T47D (cell line): Measurements from ENCODE around the gene GGPS1.
"Not testable (repeated sequence)": the region's sequence is repeated elsewhere in the genome, so short reads cannot be mapped to it uniquely, and the experiment has no call there.

Source experiments
- DNase-seq, 2 experiments: peaks; one replicate each; pipeline versions ENCODE4 v3.0.0 to v3.0.0-alpha.2; 2011 to 2012; ENCODE audit warnings: low read depth in 1 of 2, low spot score in 1 of 2
- JUND ChIP-seq: IDR thresholded peaks from 2 replicates; pipeline ENCODE4 v1.6.1; 2012; ENCODE audit warnings: low read depth
- in situ Hi-C: cut with HindIII; loops from 2 replicates; pipeline ENCODE4 v1.10.0; 2016; ENCODE audit warnings: low sequenced_read_pairs, low pct_unique_long_range_greater_than_20kb

Gene GGPS1

GRCh38 chr1:235328271-235329138 lies at the start of gene GGPS1:
GGPS1 (plus strand) TSS chr1:235328570; CDS start chr1:235335265, 6,695 bp downstream.
- TF ChIP-seq JUND: no peak
- DNase-seq: peak; percentile 38 to 100
- in situ Hi-C loops: no loop called here

- in situ Hi-C loops: no loop called here
- no peak for DNase-seq
- no peak for TF ChIP-seq JUND
These were observed 49.5 kb upstream of the GGPS1 start for GRCh38 chr1:235278915-235279292.

DNA sequence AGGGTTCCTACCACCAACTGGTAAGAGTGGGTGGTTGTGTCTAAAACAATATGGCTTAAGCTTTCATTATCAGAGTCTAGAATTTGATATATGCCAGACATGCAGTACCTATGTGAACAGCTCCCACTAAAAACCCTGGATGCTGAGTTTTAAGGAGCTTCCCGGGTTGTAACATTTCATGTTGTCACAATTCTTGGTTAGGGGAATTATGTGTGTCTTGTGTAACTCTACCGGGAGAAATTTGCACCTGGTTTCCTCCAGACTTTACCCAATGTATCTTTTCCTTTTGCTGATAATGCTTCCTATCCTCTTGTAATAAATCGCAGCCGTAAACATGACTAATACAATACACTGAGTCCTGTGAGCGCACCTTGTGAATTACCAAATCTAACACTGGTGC lies 48.7 kb upstream of the GGPS1 start:
- DNase-seq: no peak
- TF ChIP-seq JUND: no peak
- in situ Hi-C loops: no loop called here

DNA sequence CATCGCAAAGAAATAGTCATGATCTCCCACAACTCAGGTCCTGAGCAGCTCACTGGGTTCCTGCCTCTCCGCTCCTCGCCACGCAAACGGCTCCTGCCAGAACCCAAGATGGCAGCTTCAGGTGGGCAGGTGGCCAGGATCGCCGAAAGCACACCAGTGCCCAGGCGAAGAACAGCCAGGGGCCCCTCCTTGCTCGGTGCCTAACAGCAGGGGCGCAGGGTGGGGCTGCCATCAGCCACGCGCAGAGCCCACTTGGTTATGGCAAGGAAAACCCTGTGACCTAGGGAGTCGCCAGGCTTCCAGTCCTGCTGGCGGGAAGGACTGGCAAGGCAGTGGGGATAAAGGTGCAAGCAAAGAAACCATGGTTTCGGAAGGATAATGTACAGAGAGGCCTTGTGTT lies 47.9 kb upstream of the GGPS1 start:
- DNase-seq: no peak
- in situ Hi-C loops: no loop called here
- no peak for TF ChIP-seq JUND

- DNase-seq, in situ Hi-C loops: not testable (repeated sequence)
These were observed 44.7 kb upstream of the GGPS1 start for GRCh38 chr1:235283636-235284035.

GRCh38 chr1:235284231-235284769 lies 44.1 kb upstream of the GGPS1 start:
- in situ Hi-C loops: no loop called here
- no peak for TF ChIP-seq JUND
- no peak for DNase-seq

- no peak for DNase-seq
- in situ Hi-C loops: no loop called here
- no peak for TF ChIP-seq JUND
These were observed 41.7 kb upstream of the GGPS1 start for GRCh38 chr1:235286667-235287066.

- TF ChIP-seq JUND: no peak
- no peak for DNase-seq
- in situ Hi-C loops: no loop called here
These were observed 41.0 kb upstream of the GGPS1 start for GRCh38 chr1:235287208-235287882.

DNA sequence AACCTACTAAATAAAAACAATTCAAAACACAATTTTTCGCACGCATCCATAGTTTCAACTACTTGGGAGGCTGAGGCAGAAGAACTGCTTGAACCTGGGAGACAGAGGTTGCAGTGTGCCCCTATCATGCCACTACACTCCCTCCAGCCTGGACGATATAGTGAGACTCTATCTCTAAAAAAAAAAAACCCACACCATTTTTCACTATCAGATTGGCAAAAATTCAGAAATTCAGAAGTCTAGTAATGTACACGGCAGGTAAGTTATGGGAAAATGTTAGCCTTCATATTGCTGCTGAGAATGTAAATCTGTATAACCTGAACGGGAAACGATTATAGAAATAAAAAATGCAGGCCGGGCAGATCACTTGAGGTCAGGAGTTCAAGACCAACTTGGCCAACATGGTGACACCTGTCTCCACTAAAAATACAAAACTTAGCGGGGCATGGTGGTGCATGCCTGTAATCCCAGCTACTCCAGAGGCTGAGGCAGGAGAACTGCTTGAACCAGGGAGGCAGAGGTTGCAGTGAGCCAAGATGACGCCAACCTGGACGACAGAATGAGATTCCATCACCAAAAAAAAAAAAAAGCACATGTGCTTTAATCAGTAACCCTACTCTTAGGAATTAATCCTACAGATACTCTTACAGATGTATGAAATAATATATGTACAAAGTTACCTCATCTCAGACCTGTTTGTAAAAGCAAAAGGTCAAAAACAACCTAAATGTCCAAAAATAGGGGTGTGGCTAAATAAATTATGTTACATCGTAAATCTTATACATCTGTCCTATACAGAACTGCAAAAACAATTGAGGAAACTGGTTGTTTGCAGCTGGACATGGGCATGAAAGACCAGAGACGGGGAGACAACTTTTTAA lies 38.3 kb upstream of the GGPS1 start:
- in situ Hi-C loops: no loop called here
- no peak for TF ChIP-seq JUND
- no peak for DNase-seq

DNA sequence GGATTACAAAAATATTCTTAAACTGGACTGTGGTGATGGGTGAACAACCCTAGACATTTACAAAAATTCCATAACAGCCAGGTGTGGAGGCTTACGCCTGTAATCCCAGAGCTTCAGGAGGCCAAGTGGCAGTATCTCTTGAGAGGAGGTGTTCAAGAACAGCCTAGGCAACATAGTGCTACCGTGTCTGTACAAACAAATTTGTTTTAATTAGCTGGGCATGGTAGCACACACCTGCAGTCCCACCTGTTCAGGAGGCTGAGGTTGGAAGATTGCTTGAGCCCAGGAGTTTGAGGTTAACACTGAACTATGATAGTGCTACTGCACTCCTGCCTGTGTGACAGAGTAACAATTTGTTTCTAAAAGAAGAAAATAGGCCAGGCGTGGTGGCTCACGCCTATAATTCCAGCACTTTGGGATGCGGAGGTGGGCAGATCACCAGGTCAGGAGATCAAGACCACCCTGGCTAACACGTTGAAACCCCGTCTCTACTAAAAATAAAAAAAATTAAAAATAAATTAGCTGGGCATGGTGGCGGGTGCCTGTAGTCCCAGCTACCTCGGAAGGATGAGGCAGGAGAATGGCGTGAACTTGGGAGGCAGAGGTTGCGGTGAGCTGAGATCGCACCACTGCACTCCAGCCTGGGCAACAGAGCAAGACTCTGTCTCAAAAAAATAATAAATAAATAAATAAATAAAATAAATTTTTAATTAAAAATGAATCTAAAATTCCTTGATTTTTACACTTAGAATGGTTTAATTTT lies 37.4 kb upstream of the GGPS1 start:
- no peak for DNase-seq
- in situ Hi-C loops: no loop called here
- no peak for TF ChIP-seq JUND

GRCh38 chr1:235291599-235292091 lies 36.7 kb upstream of the GGPS1 start:
- DNase-seq: no peak
- no peak for TF ChIP-seq JUND
- in situ Hi-C loops: no loop called here

DNA sequence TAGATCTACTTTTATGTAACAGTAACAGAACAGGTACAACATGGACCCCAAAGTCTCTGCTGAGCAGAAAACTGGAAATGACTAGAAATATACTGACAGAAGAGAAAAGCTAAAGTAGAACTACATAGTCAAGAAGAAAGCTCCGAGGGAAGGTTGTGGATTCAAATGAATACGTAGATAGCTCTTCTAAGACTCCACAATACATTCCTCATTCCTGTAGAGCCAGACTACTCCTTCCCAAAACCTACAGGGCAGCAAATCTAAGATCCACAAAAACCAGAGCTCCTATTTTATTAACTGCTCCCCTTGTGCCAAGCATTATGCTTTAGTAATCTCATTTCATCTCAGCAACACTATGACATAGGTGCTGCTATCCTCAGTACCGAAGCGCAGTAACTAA lies 35.6 kb upstream of the GGPS1 start:
- DNase-seq: no peak
- in situ Hi-C loops: no loop called here
- TF ChIP-seq JUND: no peak
